GM19467 (cell line): ENCODE data around the gene ANO3.
"Not testable (repeated sequence)": the region's sequence is repeated elsewhere in the genome, so short reads cannot be mapped to it uniquely, and the experiment has no call there.

Experiments used
- ATAC-seq: cut with Tn5 transposase; IDR thresholded peaks from one replicate; pipeline ENCODE4 v1.9.1; 2021; ENCODE audit warnings: mild to moderate bottlenecking, moderate library complexity; ENCODE audit not compliant: unreplicated experiment

ANO3 gene

DNA sequence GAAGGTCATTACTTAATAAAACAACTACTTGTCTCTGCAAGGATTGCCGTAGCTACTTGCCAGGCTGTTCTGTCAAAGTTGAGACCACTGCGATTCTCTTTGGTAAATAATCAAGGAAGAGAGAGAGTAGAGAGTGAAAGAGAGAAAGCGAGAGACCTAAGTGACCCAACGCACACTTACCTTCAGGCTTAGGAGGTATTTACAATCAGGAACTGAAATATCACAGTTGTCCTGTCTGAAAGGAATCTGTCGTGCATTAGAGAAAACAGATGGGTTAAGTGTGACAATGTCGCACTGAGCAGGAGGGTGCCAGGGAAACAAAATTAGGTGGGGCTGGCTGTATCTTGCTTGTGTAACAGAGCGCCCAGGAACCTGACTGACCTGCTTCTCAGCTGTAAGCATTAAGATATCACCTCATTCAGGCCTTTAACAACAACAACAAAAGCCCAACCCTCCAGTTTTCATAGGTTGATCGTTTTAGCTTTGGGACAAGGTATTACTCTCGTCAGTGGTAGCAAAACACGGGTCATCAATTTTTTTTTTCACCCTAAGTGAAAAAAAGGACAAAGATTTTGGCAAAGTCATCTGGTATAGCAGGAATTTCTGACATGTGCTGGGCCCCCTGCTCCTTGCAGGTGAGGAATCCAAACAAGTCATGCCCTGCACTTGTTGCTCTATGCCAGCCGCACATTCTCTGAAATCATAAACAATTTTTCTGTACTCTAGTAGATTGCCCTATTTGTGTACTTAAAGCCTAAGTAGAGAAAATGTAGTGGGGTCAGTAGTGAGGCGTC lies 240.1 kb downstream of the ANO3 start, which contains the start of gene MUC15:
TSS of gene MUC15 (minus strand) at position 403 of the 794 bp plus-strand sequence. CDS start 5,169 bp downstream, outside the sequence.
- no peak for ATAC-seq

DNA sequence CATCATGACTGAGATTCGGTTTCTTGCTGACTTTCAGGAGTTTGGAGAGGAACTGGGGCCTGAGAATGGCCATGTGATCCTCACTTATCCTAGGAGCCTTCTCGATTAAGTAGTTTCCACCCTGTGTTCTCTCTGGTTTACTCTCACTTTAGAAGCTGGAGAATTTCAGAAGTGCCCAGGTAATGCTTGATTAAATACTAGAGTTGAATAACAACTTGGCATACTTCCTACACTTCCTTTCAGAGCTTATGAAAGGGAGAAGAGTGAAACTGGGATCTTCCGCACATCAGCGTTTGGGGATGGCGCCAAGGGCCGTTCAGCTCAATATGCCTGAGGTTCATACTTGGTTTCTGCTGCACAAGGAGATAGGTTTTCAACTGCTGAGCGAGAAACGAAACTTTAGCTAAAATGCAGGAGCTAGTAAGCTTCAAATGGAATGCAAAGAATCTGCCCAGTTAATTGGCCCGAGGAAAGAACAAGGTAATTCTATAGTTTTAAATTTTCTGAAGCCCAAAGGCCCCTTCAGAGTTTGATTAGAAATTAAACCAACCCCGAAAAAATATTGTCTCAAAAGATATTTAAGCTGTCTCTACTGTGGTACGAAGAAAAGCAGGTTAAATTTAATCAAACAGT lies 241.0 kb downstream of the ANO3 start:
- ATAC-seq: no peak

DNA sequence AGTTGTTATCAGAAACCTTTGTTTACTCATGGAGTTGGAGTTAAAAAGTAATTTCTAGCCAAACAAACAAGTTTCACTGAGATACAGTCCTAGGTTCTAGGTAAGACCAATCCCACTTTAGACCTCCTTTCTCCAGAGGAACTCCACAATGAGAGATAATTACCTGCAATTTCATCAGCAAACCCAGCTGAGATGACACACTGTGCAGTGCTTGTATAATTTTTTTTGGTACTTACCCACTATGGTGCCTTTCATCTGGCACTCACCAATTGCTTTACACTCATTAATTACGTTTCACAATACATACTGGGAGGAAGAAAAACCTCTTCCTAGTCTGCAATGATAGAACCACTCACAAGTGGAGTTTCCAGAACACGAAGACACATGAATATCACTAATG lies 242.0 kb downstream of the ANO3 start:
- no peak for ATAC-seq

DNA sequence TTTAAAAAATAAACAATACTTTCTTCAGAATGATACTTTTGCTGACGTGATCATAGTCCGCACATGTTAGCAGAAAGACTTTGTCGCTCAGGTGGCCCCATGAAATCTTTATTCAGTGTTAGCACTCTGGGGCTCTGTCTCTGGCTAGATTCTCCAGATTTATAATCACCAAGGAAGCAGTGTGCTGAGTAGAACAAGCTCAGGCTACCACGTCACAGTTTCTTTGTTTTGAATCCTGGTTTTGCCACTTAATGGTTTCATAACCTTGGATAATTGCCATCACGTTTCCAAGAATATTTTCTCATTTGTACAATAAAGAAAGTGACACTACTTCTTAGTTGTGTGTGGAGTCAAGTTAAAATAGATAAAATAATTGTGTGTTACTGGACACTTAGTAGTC lies 244.0 kb downstream of the ANO3 start:
- no peak for ATAC-seq

DNA sequence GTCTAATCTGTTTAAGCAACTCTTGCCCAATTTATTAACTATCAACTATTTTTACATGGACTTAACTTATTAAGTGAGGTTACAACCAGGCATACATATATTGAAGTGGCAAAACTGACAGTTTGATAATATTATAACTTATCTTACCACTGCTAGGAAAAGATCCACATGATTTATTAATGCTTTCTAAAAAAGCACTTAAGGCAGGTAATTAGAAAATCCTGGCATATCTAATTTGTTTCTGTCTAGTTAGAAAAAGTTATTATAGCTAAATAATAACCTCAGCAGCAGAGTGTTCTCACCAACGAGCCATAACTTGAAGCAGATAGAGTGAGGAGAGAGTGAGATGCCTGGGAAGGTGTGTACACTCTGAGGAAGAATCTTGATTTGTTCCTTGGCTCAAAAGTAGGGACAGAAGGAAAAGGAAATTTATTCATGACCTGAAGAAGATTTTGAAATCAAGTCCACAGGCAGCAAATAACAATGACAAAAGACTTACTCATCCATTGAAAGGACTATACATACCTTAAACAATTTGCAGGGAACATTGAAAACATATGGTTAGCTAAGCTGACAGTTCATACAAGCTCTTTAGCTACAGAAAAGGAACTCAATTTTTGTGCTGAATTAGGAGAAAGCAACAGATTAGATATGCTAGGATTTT lies 247.2 kb downstream of the ANO3 start:
- ATAC-seq: no peak

DNA sequence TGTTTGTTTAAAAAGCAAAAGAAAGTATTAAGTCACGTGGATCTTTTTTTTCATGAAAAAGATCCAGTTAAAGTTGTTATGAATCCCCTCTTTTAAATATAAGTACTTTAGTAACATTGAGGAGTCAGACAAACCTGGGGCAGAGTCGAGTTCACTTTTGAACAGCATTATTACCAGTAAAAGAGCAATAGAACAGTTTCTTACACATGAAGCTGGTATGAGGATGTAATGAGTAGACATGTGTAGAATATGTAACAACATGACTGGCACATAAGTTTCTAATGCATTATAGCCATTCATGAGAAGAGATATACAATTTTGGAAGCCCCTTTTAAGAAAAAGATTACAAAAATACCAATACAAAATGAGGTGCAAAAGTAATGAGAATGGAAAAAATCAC lies 247.8 kb downstream of the ANO3 start:
- ATAC-seq: no peak

DNA sequence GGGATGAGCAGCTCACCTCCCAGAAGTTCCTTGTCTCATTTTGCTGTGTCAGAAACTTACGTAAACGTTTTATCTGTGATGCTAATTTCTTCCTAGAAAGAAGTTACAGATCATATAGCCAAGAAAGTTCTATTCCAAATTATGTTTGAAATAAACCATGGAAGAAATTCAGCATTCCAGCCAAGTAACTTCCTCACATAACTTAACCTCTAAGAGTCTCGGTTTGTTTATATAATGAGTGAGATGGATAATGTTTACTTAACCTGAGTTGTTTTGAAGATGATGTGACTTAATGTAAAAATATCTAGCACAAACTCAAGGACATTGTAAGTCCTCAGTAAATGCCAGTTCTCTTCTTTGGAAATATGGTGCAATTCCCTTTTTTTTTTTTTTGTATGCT lies 249.0 kb downstream of the ANO3 start:
- ATAC-seq: no peak

DNA sequence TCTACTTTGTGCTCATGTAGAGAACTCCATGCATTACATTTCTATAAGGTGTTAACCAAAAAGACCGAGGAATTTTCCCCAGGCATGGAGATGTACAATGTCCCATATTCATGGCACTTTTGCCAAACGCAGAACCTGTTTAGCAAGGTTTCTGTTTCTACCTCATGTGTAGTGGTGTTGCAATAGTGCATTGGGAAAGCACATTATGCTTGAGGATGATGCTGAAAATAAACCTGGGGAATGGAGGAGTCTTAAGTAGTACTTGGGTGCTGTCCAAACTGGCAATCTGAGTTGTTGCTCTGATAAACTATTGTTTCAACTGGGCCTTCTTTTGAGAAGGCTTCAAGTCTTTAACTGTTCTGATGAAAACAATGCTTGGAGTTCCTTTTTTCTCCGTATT lies 251.6 kb downstream of the ANO3 start:
- no peak for ATAC-seq

DNA sequence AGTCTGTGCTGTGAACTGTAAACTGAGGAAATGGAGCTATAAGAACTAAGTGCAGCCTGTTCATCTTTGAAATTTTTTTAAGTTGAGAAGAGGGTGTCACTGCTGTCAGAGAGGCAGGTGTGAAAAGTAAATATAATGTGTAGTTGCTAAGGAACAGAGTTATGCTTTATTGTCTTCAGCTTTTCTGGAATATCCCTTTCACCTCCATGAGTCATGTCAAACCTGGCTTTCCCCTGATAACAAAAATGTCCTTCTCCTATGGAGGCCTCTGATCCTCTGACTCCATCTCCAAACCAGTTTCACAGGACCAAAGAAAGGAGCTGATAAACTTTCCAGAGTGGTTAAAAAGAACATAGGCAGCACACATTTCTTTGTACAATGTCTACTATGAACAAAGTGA lies 252.9 kb downstream of the ANO3 start:
- ATAC-seq: no peak

DNA sequence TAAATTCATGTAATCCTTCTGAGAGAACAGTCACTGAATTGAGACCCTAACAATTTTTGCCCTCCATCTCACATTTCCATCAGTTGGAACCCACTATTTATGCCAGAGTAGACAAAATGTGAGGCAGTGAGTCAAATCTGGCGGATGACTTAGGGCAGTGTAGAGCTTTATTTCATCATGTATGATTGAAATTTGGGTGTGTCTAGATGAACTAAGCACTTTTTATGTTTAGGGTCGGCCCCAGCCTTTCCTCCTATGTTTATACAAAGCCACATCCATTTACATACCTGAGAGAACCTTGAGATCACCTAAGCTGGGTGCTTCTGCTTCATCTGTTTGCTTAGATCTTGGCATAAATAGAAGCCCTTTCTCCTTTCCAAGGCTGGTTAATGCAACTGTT lies 255.1 kb downstream of the ANO3 start:
- ATAC-seq: no peak

DNA sequence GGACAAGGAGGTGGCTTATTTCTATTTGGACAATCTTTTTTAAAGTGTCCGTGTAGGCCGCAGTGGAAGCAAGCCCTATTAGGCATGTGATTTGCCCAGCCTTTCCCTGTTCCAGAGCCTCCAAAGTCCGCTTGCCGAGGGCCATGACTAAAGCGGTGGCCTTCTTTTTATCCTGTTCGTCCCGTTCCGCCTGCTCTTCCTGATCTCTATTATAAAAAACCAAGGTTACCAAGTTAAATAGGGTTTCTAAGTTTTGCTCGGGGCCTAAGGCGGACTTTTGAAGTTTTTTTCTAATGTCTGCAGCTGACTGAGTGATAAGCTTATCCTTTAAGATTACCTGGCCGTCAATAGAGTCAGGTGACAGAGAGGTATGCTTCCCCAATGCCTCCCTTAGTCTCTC lies 261.8 kb downstream of the ANO3 start:
- no peak for ATAC-seq

DNA sequence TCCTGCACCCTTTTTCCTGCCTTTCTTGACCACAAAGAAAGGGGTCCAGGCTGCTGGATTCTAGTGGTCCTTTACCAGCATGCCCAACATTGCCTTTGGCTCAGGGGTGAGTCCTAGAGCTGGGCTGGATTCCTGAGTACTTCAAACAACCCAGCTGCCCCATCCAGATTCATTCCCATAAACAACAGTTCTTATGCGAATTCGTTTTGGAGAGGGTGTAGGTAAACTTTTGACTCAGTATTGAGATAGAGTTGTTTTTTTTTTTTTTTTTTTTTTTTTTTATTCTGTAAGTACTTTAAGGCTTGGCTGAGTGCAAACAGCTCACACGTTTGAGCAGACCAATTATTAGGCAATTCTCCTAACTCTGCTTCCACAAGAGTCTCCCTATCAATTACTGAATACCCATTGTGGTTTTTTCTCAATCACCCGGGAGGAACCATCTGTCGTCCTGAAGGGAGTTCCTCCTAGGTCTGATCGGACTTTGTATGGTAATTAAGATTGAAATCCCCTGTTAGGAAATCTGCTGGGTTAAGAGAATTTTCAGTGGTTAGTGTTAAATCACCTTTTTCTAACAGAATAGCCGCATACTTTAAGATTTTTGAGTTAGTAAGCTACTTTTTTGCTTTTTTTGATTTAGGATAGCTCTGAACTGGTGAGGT lies 263.4 kb downstream of the ANO3 start:
- not testable (repeated sequence) for ATAC-seq

DNA sequence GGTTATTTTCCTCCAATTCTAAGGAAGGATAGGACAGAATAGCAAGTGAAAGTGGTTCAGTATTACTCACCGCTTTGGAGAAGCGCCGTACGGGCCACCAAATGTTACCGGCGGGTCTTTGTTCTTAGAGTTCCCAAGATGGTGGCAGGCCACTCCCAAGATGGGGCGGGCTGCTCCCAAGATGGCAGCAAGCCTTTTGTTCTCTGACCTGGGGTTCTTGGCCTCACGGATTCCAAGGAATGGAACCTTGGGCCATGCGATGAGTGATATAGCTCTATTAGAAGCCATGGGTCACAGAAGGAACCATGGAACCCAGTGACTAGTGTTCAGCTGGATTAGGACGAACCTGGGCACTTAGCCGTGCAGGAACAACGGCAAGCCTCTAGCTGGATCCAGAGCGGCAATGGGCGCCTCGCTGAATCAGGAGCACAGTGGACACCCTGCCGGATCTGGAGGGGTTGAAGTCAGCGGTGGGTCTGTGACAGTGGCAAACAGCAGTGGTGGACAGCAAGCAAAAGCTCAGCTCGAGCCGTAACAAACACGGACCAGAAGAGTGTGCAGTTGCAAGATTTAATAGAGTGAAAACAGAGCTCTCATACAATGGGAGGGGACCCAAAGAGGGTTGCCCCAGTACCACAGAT lies 265.2 kb downstream of the ANO3 start:
- ATAC-seq: not testable (repeated sequence)

DNA sequence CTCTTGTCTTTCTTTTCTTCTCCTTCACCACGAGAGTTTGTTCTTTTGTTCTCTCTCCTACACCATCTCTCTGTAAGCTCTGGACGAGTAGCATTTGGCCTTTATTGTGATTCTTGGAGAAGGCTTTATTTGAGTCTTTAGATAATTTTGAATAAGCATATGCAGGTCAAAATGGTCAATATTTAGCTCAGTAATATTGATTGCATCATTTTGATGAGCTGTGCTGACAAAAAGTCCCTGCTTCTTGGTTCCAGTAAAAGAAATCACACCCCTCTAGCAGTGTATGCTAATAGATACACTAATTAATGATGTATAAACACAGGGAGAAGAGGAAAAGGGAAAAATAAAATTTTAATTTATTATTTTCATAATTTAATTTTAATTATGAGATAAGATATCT lies 266.0 kb downstream of the ANO3 start:
- ATAC-seq: no peak

DNA sequence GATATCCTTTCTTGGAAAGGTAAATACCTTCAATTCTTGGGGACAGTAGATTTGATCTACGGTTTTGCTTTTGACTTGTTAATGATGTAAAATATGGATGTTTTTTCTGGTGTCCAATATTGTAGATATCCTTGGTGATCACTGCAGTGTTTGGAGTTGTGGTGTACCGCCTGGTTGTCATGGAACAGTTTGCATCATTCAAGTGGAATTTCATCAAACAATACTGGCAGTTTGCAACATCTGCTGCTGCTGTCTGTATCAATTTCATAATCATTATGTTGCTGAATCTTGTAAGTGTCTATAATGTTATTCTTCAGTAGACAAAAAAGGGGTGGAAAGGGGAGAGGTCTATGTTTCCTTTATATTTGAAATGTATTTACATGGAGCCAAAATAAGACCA lies 267.5 kb downstream of the ANO3 start:
- no peak for ATAC-seq

DNA sequence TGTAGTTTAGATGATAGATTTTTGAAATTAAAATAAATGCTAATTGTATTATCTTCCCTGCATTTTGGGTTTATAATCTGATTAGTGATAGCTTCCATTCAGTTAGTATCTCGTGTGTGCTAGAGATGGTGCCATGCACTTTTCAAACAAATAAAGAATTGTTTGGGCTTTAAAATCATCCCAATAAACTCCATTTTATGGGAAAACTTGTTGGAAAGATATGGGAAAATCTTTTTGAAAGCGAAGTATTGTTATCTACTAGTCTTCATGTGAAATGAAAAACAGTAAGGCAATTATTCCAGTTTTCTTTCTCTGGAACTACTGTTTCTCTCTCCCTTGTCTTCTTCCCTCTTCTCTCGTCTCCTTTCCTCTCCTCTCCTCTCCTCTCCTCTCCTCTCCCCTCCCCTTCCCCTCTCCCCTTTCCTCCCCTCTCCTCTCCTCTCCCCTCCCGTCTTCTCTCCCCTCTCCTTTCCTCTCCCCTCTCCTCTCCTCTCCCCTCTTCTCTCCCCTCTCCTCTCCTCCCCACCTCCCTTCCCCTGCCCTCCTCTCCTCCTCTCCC lies 268.0 kb downstream of the ANO3 start:
- no peak for ATAC-seq

DNA sequence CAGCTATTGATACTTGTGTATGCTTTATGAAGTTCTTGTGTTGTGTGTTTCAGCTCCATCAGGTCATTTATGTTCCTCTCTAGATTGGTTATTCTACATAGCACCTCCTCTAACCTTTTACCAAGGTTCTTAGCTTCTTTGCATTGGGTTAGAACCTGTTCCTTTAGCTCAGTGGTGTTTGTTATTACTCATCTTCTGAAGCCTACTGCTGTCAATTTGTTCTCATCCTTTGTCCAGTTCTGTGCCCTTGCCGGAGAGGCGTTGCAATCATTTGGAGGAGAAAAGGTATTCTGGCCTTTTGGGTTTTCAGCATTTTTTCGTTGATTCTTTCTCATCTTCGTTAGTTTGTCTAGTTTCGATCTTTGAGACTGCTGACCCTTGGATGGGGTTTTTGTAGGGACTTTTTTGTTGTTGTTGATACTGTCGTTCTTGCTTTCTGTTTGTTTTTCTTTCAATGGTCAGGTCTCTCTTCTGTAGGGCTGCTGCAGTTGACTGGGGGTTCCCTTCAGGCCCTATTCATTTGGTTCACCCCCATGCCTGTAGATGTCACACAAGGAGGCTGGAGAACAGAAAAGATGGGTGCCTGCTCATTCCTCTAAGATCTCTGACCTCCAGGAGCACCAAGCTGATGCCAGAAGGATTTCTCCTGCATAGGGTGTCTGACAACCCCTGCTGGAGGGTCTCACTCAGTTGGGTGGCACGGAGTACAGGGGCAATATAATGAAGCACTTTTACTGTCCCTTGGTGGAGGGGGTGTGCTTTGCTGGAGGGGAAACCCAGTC lies 276.0 kb downstream of the ANO3 start:
- ATAC-seq: no peak

DNA sequence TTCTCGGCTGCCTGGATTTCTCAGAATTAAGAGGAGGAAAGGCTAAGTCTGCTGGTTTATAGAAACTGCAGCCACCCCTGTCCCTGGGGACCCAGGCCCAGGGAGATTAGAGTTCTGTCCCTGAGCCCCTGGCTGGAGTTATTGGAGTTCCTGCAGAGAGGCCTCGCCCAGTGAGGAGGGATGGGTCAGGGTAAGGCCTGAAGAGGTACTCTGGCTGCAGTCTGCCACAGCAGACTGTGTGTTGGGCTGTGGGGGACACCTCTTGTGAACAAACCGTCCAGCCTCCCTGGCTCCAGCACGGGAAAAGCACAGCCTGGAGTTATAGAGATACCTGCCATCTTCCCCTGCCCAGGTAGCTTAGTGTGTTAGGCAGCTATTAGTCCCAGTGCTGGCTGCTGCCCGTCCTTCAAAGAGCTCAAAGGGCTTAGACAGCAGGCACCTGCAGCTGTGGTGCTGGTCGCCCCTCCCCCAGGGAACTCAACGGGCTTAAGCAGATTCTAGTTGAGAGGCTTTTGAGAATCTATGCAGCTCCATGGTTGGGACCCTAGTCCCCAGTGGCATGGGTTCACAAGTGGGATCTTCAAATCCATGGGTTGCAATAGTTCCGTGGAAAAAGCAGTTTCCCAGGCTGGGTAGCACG lies 276.7 kb downstream of the ANO3 start:
- ATAC-seq: no peak

DNA sequence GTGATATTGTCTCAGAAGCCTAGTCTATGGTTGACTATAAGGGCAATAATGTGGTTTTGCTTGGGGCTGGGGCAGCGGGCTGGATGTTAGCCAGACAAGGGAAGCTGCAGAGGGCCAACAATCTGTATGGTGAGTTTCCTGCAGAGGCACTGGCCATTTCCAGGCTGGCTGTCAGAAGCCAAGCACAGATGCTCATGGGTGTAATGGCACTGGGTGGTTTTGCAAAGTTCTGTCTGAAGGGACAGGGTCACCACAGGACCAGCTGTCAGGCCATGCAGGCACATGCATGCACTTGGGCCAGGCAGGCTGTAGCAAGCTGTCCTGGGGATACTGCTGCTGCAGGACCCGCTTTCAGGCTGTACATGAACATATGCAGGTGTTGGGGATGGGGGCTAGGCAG lies 281.8 kb downstream of the ANO3 start:
- no peak for ATAC-seq
